Measurements from ENCODE around the gene OR4F15. TPM values are rescaled to one million over a fixed set of nuclear protein-coding genes. Genes with fewer than 3 reads are reported as not detected.

Gene OR4F15, protein sequence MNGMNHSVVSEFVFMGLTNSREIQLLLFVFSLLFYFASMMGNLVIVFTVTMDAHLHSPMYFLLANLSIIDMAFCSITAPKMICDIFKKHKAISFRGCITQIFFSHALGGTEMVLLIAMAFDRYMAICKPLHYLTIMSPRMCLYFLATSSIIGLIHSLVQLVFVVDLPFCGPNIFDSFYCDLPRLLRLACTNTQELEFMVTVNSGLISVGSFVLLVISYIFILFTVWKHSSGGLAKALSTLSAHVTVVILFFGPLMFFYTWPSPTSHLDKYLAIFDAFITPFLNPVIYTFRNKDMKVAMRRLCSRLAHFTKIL
- total RNA-seq: 0.07 TPM in 1 of 2 replicates, not detected in the other

DNA sequence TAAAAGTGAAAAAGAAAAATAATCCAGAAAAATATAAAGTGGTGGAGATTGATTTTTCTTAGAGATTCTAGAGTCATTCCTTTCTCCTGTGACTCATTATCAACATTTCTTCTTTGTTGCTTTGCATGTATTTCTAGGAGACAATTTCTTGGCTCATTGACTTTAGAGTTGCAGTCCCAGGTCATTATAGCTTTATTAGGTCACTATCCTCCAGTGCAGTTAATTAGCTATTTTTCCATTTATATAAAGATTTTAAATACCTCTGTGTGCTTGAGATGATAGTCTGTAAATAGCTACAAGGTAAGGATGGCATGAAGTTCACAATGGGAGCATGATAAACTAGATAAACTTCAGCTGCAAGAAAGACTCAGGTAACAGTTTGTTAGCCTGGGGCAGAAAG, at the start of gene OR4F15:
Gene OR4F15 (plus strand): TSS at position 301 of the 400 bp plus-strand sequence. CDS start 5,985 bp downstream, outside the sequence.

DNA sequence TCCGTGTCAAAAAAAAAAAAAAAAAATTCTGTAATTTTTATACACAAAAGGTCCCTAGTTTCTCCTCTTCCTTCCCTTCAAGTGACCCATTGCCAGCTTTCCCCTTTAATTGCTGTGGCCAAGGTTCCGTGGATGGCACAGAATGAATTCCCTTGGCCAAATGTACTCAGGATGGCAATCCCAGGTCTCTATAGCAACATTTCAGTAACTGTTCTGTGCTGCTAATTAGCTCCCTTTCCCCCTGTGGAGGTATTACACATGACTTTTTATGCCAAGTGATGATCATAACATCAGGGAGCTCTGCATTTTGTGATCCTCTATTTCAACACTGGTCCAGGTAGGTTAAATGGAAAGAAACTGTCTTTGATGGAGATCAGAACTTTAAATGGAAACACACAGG, 8.8 kb upstream of the OR4F15 start, which contains the start of gene OR4F6:
Gene OR4F6 (plus strand): TSS at position 301 of the 400 bp plus-strand sequence. CDS start 2,211 bp downstream, outside the sequence.

Other genes starting within 250 kb of the OR4F15 start
- gene TM2D3, start 159.8 kb upstream of the OR4F15 start, total RNA-seq: 37.5 and 40.8 TPM in 2 replicates
- gene TARS3, start 87.7 kb upstream of the OR4F15 start, total RNA-seq: 11.8 and 12.2 TPM in 2 replicates
- gene OR4F6, start 8.7 kb upstream of the OR4F15 start, total RNA-seq: not detected in 2 replicates